Hepatocyte (in vitro differentiated cells): ENCODE results near the gene NLRP7. TPM values are rescaled to one million over a fixed set of nuclear protein-coding genes. Genes with fewer than 3 reads are reported as not detected.
"Not testable (repeated sequence)": the region's sequence is repeated elsewhere in the genome, so short reads cannot be mapped to it uniquely, and the experiment has no call there.

ENCODE experiments used
- DNase-seq: peaks from one replicate; pipeline ENCODE4 v3.0.0-alpha.2; 2016; ENCODE audit warnings: low spot score
- H2AFZ ChIP-seq: fragments of 200-600 bp; sonication (generic); 2 replicates; pipeline ENCODE4 v1.6.0; 2016; ENCODE audit warnings: antibody characterized with exemption, mild to moderate bottlenecking
- H3K27ac ChIP-seq: fragments of 200-600 bp; sonication (generic); 2 replicates; pipeline ENCODE4 v1.5.1; 2016; ENCODE audit warnings: mild to moderate bottlenecking
- H3K27me3 ChIP-seq: fragments of 200-600 bp; sonication (generic); 2 replicates; pipeline ENCODE4 v1.6.1; 2016
- H3K36me3 ChIP-seq: fragments of 200-600 bp; sonication (generic); replicated peaks from 2 replicates; pipeline ENCODE4 v1.5.1; 2016; ENCODE audit warnings: low read depth; ENCODE audit not compliant: insufficient read depth
- H3K4me1 ChIP-seq: fragments of 200-600 bp; sonication (generic); 2 replicates; pipeline ENCODE4 v1.5.1; 2016; ENCODE audit warnings: mild to moderate bottlenecking, moderate library complexity; ENCODE audit not compliant: insufficient read depth
- H3K4me2 ChIP-seq: fragments of 200-600 bp; sonication (generic); 2 replicates; pipeline ENCODE4 v1.6.0; 2016
- H3K4me3 ChIP-seq: fragments of 200-600 bp; sonication (generic); 2 replicates; pipeline ENCODE4 v1.5.1; 2016; ENCODE audit warnings: mild to moderate bottlenecking
- H3K79me2 ChIP-seq: fragments of 200-600 bp; sonication (generic); 2 replicates; pipeline ENCODE4 v1.6.0; 2017; ENCODE audit warnings: mild to moderate bottlenecking
- H3K9me2 ChIP-seq: fragments of 200-600 bp; sonication (generic); replicated peaks from 2 replicates; pipeline ENCODE4 v1.6.0; 2017; ENCODE audit warnings: mild to moderate bottlenecking; ENCODE audit not compliant: insufficient read depth
- H3K9me3 ChIP-seq: fragments of 200-600 bp; sonication (generic); 2 replicates; pipeline ENCODE4 v1.5.1; 2016; ENCODE audit warnings: low read depth, mild to moderate bottlenecking
- H4K20me1 ChIP-seq: fragments of 200-600 bp; sonication (generic); 2 replicates; pipeline ENCODE4 v1.6.0; 2016; ENCODE audit warnings: mild to moderate bottlenecking; ENCODE audit not compliant: insufficient read depth, poor library complexity, severe bottlenecking
- CTCF ChIP-seq: fragments of 200-600 bp; sonication (generic); IDR thresholded peaks from 2 replicates; pipeline ENCODE4 v1.5.1; 2016; ENCODE audit warnings: antibody characterized with exemption, mild to moderate bottlenecking; ENCODE audit not compliant: poor library complexity
- EZH2 ChIP-seq: fragments of 200-600 bp; sonication (generic); IDR thresholded peaks from 2 replicates; pipeline ENCODE4 v1.6.1; 2016; ENCODE audit warnings: antibody characterized with exemption, mild to moderate bottlenecking, borderline replicate concordance
- EZH2phosphoT487 ChIP-seq: fragments of 200-600 bp; sonication (generic); IDR thresholded peaks from one replicate; pipeline ENCODE4 v1.6.1; 2018; ENCODE audit warnings: antibody characterized with exemption, mild to moderate bottlenecking, low read depth, moderate library complexity; ENCODE audit not compliant: unreplicated experiment, severe bottlenecking
- WGBS: methylation state at CpG from one replicate; pipeline ENCODE4 v1.1.6; 2016; ENCODE audit warnings: low lambda C conversion rate; ENCODE audit errors: missing lambda C conversion rate; 5-methylcytosine and 5-hydroxymethylcytosine counted together
- polyA plus RNA-seq: library from polyadenylated mRNA; unstranded; fragments of >200 nt; fragmentation: Nextera tagmentation; extraction: Ambion mirVana; gene quantifications from 2 replicates; pipeline ENCODE4 v1.2.1, GENCODE V29; 2016
- total RNA-seq: library from RNA; depleted of rRNA; stranded (reverse); fragments of >200 nt; gene quantifications from 2 replicates; pipeline ENCODE4 v1.2.3, GENCODE V29; 2014

The NLRP7 gene
- total and polyA plus RNA-seq, 2 experiments from 2014 or later: not detected

- not testable (repeated sequence) for H2AFZ ChIP-seq, H3K27ac ChIP-seq, H3K4me2 ChIP-seq, H3K4me1 ChIP-seq, H3K4me3 ChIP-seq, DNase-seq, H3K9me3 ChIP-seq, H3K9me2 ChIP-seq, H4K20me1 ChIP-seq, H3K27me3 ChIP-seq, H3K79me2 ChIP-seq, H3K36me3 ChIP-seq
- WGBS: 42% methylated on average over 23 of the region's 24 CpGs
- TF ChIP-seq CTCF: peak; percentile 40
Observed at GRCh38 chr19:54919646-54920563, 27.4 kb downstream of the NLRP7 start.

GRCh38 chr19:54918499-54918898 lies 28.8 kb downstream of the NLRP7 start:
- Histone ChIP-seq H2AFZ (no peak overlapping the region), H3K36me3 (no peaks in the 10 kb centered on the region), H3K9me3 (no peaks in the 10 kb centered on the region), H3K4me1 (no peaks in the 10 kb centered on the region), H3K4me2 (no peak overlapping the region), H3K9me2 (no peaks in the 10 kb centered on the region), H3K27ac (no peak overlapping the region), H3K4me3 (no peak overlapping the region), H3K27me3 (no peaks in the 10 kb centered on the region), H4K20me1 (no peaks in the 10 kb centered on the region), H3K79me2 (no peaks in the 10 kb centered on the region)
- no peak for DNase-seq
- WGBS: 73% methylated on average over 9 of the region's 9 CpGs
- TF ChIP-seq EZH2phosphoT487: no peak
- no peak for TF ChIP-seq EZH2

GRCh38 chr19:54916822-54917221 lies 30.5 kb downstream of the NLRP7 start:
- Histone ChIP-seq H3K79me2 (no peaks in the 10 kb centered on the region), H3K4me2 (no peak overlapping the region), H3K9me2 (no peaks in the 10 kb centered on the region), H3K36me3 (no peaks in the 10 kb centered on the region), H4K20me1 (no peaks in the 10 kb centered on the region), H3K4me1 (no peaks in the 10 kb centered on the region), H3K4me3 (no peak overlapping the region), H2AFZ (no peak overlapping the region), H3K27me3 (no peaks in the 10 kb centered on the region), H3K27ac (no peak overlapping the region), H3K9me3 (no peaks in the 10 kb centered on the region)
- TF ChIP-seq CTCF (no peak), EZH2phosphoT487 (no peak), EZH2 (no peak)
- WGBS: 91% methylated on average over 10 of the region's 11 CpGs
- DNase-seq: no peak

- not testable (repeated sequence) for H3K9me3 ChIP-seq, H3K27ac ChIP-seq, H3K4me2 ChIP-seq, H3K27me3 ChIP-seq, H2AFZ ChIP-seq, DNase-seq, H3K9me2 ChIP-seq, H3K4me1 ChIP-seq, H3K4me3 ChIP-seq, H4K20me1 ChIP-seq, H3K36me3 ChIP-seq, H3K79me2 ChIP-seq
- 57% methylated on average over 5 of the region's 5 CpGs for WGBS
Observed at GRCh38 chr19:54907899-54908298, 39.4 kb downstream of the NLRP7 start.
